GM19043 (cell line): ENCODE data around the gene CCDC138.

Experiments
- ATAC-seq: cut with Tn5 transposase; IDR thresholded peaks from one replicate; pipeline ENCODE4 v1.9.1; 2021; ENCODE audit warnings: low read depth; ENCODE audit not compliant: unreplicated experiment

Gene CCDC138

GRCh38 chr2:108893277-108893676, 106.7 kb downstream of the CCDC138 start:
- ATAC-seq: no peak

- no peak for ATAC-seq
These were observed 108.2 kb downstream of the CCDC138 start for GRCh38 chr2:108894766-108895165.

DNA sequence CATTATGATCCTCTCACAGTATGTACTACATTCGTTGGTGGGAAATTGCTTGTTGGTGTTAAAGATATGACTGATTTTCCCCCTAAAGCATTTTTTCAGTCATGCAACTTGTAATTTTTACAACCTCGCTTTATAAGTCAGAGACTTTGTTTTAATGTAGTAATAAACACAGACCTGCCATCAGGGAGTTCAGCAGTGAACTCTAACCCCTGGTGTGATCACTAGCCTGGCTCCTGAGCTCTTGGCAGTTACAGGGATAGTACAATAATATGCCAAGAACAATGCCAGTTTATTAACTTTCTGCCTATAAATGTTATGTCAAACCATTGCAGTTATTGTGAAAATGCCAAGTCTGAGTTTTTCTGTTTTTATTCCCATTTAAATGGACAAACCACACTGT, 108.6 kb downstream of the CCDC138 start:
- no peak for ATAC-seq

- no peak for ATAC-seq
These were observed 110.2 kb downstream of the CCDC138 start for GRCh38 chr2:108896741-108897140.

DNA sequence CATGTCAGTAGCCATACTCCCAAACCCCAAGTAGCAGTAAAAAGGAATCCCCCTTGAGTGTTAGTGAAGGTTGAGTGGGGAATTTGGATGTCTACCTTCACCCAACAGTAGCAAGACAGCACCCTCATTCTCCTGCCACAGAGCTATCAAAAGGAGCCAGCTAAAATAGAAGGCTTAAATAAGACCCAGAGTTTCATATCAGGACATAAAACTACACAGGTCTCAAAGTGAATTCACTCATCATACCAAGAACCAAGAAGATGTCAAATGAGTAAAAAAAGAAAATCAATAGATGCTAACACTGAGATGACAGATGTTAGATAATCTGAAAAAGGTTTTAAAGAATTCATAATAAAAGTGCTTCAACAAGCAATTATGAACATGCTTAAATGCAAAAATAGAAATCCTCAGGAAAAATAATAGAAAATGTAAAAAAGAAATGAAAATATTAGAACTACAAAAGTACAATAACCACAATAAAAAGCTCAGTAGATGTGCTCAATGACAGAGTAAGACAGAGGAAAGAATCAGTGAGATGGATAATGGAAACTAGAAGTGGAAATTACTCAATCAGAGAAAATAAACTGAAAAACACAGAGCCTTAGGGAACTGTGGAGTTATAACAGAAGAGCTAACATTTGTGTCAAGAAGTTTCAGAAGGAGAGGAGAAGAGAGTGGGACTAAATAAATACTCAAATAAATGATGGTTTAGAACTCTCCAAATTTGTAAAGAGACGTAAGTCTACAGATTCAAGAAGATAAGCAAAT, 111.9 kb downstream of the CCDC138 start:
- ATAC-seq: no peak

DNA sequence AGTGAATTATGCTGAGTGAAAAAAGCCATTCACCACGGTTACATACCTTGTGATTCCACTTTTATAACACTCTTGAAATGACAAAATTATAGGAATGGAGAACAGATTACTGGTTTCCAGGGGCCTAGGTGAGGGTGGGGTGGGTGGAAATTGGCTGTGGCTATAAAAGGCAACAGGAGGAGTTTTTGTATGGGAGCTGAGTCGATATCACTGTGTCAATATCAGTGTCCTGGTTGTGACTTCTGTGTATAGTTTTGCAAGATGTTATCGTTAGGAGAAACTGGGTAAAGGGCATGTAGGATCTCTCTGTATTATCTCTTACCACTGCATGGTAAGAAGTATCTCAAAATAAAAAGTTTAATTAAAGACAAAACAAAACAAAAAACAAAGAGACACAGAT, 118.1 kb downstream of the CCDC138 start:
- ATAC-seq: no peak

DNA sequence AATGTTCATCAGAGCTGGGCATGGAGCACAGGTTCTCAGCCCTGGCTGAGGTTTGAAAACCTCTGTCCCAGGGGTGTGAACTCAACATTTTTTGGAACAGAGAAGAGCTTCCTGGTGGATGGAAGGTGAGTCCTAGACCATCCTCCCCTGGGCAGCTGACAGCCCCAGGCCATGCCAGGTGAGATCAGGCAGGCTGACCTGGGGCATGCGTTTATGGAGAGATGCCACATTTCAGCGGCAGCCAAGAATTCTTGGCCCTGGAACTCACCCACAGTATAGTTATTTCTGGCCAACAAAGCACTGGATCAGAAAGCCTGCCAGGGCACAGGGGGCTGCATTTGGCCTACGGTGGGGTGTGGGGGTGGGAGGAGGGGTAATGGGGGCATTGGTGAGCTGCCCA, 118.6 kb downstream of the CCDC138 start:
- ATAC-seq: no peak

GRCh38 chr2:108905906-108906305, 119.3 kb downstream of the CCDC138 start:
- ATAC-seq: no peak

GRCh38 chr2:108906403-108907077, 120.0 kb downstream of the CCDC138 start:
- no peak for ATAC-seq

- ATAC-seq: no peak
These were observed 121.5 kb downstream of the CCDC138 start for GRCh38 chr2:108907822-108908712.

GRCh38 chr2:108908713-108909070, 122.1 kb downstream of the CCDC138 start:
- ATAC-seq: no peak

DNA sequence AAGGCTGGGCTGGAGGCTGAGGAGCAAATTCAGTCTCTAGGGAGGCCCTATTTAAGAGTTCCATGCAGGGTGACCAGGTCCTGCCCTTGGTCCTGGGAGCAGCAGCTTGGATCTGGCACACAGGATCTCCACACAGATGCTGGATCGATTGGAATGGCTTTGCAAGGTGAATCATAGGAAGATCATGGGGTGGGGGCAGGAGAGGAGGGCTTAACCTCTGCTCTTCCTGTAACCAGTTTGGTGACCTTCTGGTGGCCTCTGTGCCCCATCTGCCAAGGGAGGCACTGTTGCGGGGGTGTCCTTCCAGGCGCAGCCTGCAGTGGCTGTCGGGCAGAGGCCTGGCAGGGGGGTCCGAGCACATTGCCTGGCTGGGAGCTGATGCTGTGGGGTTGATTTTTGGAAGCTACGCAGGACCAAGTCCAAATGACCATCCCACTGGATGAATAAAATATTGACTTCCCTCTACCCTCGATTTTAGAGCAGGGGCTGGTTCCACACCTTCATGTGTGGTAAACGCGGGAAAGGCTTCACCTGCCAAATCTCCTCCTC, 122.8 kb downstream of the CCDC138 start:
- ATAC-seq: no peak

GRCh38 chr2:108910011-108910431, 123.5 kb downstream of the CCDC138 start:
- ATAC-seq: no peak

DNA sequence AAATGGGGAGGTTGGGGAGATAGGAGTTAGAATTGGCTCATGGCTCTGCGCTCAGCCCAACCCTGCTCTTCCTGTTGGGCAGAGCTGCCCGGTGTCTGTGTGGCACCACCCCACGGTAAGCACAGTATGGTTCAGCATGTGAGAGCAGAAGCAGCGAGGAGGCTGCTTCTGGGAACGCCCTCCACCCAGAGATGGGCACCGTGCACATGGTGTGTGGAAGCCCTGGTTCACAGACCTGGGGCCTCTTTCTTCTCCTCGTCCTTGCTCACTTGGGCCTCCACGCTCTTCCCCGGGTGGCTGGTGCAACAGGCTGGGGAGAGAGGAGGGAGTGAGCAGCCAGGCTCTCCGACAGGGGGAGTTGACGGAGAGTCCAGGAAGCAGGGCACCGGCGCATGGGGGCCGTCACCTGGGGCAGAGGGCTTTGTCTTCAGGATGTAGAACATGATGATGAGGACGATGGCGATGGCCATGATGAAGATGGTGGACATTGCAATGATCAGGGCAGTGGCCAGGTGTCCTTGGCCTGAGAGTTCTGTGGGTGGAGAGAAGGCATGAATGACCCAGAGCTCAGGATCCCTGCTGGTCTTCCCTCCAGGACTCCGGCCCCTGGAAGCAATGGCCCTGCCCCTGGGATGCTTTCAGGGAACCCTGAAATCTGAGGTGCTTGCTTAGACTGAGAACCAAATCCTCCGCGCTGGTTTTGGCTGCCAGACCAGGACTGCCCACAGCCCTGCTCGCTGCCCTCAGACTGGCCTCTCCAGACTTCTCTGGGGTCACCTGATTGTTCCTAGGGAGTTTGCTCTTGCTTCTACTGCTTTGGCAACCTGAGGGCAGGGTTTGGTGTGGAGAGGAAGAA, 124.2 kb downstream of the CCDC138 start:
- ATAC-seq: no peak

GRCh38 chr2:108911401-108911800, 124.8 kb downstream of the CCDC138 start:
- ATAC-seq: no peak

GRCh38 chr2:108911807-108912628, 125.4 kb downstream of the CCDC138 start:
- no peak for ATAC-seq

DNA sequence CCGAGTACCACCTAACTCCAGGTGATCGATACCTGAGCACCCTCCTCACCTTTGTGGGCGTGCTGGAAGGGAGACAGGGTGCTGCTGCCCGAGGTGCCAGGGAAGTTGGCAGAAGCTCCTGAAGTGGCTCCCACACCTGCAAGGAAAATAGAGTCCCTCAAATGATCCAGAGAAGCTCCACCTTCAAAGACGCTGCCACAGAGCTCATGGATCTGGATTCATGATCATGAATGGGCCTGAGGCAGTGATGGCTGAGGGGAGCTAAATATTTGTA, 126.0 kb downstream of the CCDC138 start:
- ATAC-seq: no peak

GRCh38 chr2:108916122-108916795, 129.7 kb downstream of the CCDC138 start:
- no peak for ATAC-seq
